HepG2 (cell line): ENCODE results near the gene SPATA12. TPM values are rescaled to one million over a fixed set of nuclear protein-coding genes. Genes with fewer than 3 reads are reported as not detected.

Experiments
- ASH2L ChIP-seq: fragments of 300-600, 200-600 bp; sonication (generic); IDR thresholded peaks from 2 replicates; pipeline ENCODE4 v1.7.0; 2017; ENCODE audit warnings: low read depth, mild to moderate bottlenecking, moderate library complexity, mixed read lengths, low read length; ENCODE audit not compliant: insufficient read length
- BRD4 ChIP-seq: sonication (generic); formaldehyde crosslinking; IDR thresholded peaks from 2 replicates; pipeline ENCODE4 v1.4.0; 2020; ENCODE audit warnings: missing genetic modification reagents
- CBX5 ChIP-seq: sonication (generic); formaldehyde crosslinking; IDR thresholded peaks from 2 replicates; pipeline ENCODE4 v1.4.0; 2020; ENCODE audit warnings: missing genetic modification reagents, borderline replicate concordance
- ELF1 ChIP-seq: sonication (generic); formaldehyde crosslinking; IDR thresholded peaks from 2 replicates; pipeline ENCODE4 v1.4.0; 2020; ENCODE audit warnings: missing genetic modification reagents
- FOXA3 ChIP-seq: IDR thresholded peaks from 2 replicates; pipeline ENCODE4 v1.6.1; 2016; ENCODE audit warnings: missing genetic modification reagents, missing compliant biosample characterization
- HNF1B ChIP-seq: sonication (generic); formaldehyde crosslinking; IDR thresholded peaks from 2 replicates; pipeline ENCODE4 v1.5.1; 2020; ENCODE audit warnings: mild to moderate bottlenecking, moderate library complexity, missing genetic modification reagents
- KDM5A ChIP-seq: fragments of 200-600 bp; sonication (generic); IDR thresholded peaks from 2 replicates; pipeline ENCODE4 v1.7.0; 2018; ENCODE audit warnings: antibody characterized with exemption, mild to moderate bottlenecking, low read length, borderline replicate concordance
- SOX6 ChIP-seq, 2 experiments: fragments of 450-650 bp in 1 of 2; sonication (generic) in 1 of 2; formaldehyde crosslinking in 1 of 2; IDR thresholded peaks; 2 replicates each; pipeline versions ENCODE4 v1.4.0 to v1.6.1; 2017 to 2020; ENCODE audit warnings: antibody characterized with exemption in 1 of 2, mild to moderate bottlenecking in 1 of 2, missing genetic modification reagents in 1 of 2
- SRSF9 ChIP-seq: fragments of 200-400 bp; formaldehyde crosslinking; IDR thresholded peaks from 2 replicates; pipeline ENCODE4 v1.6.1; 2018; ENCODE audit warnings: borderline replicate concordance, mild to moderate bottlenecking, low read depth, low read length; ENCODE audit not compliant: insufficient read depth, poor library complexity, severe bottlenecking
- ZBTB3 ChIP-seq: sonication (generic); formaldehyde crosslinking; IDR thresholded peaks from 2 replicates; pipeline ENCODE4 v1.4.0; 2020; ENCODE audit warnings: low read depth, mild to moderate bottlenecking, moderate library complexity, missing genetic modification reagents, borderline replicate concordance
- ZBTB4 ChIP-seq: sonication (generic); formaldehyde crosslinking; IDR thresholded peaks from 2 replicates; pipeline ENCODE4 v1.4.0; 2020; ENCODE audit warnings: missing genetic modification reagents, mild to moderate bottlenecking, borderline replicate concordance
- ZNF281 ChIP-seq: sonication (generic); formaldehyde crosslinking; IDR thresholded peaks from 2 replicates; pipeline ENCODE4 v1.4.0; 2020; ENCODE audit warnings: missing genetic modification reagents, borderline replicate concordance
- ZNF709 ChIP-seq: sonication (generic); formaldehyde crosslinking; IDR thresholded peaks from 2 replicates; pipeline ENCODE4 v1.5.0; 2020; ENCODE audit warnings: mild to moderate bottlenecking, missing genetic modification reagents
- ZNF777 ChIP-seq: sonication (generic); formaldehyde crosslinking; IDR thresholded peaks from 2 replicates; pipeline ENCODE4 v1.4.0; 2020; ENCODE audit warnings: missing genetic modification reagents
- polyA plus RNA-seq, 8 experiments: library from polyadenylated mRNA; depleted of rRNA in 3 of 8; stranded (reverse) in 7 of 8; unstranded in 1 of 8; fragments of >200 nt; fragmentation: Illumina TruSeq in 4 of 8; extraction: Trizol in 4 of 8; gene quantifications; 2 replicates each; pipeline versions ENCODE4 v1.2.1 to v1.2.3, GENCODE V29; 2011 to 2016; ENCODE audit warnings: low read depth in 4 of 8, missing spikeins in 1 of 8, mixed read lengths in 1 of 8; ENCODE audit not compliant: insufficient read depth in 1 of 8
- total RNA-seq, 5 experiments: library from RNA; depleted of rRNA; stranded (reverse); fragments of >200 nt; fragmentation: Illumina TruSeq; extraction: Trizol; gene quantifications; 2 replicates each; pipeline ENCODE4 v1.2.3, GENCODE V29; 2016; ENCODE audit warnings: low read depth in 1 of 5
- TF ChIP-seq, protein P1 (sequence below): sonication (generic); formaldehyde crosslinking; IDR thresholded peaks from 2 replicates; pipeline ENCODE4 v1.8.0; 2022; ENCODE audit warnings: missing genetic modification reagents, mild to moderate bottlenecking, moderate library complexity, borderline replicate concordance

SPATA12 gene
- total and polyA plus RNA-seq, 2 of the 13 experiments (the other 11 are each of a cell fraction or from before 2014, with no cell fraction given), result 0.09 to 0.25 TPM

GRCh38 chr3:57060089-57060821 lies at the start of gene SPATA12 (continued):
- no peak for TF ChIP-seq ZBTB4 (CRISPR knock-in tag)
- peak; percentile 23; the same call in 1 of the 2 replicates for TF ChIP-seq FOXA3 (CRISPR knock-in tag)
- TF ChIP-seq ZBTB3 (CRISPR knock-in tag), result no peak
- 0 out of 2 replicates have a peak, but pooled peaks have one; percentile 23 for TF ChIP-seq ZNF777 (CRISPR knock-in tag)
- TF ChIP-seq BRD4 (CRISPR knock-in tag), result no peak
- no peak for TF ChIP-seq ZNF709
- TF ChIP-seq, protein P1, sequence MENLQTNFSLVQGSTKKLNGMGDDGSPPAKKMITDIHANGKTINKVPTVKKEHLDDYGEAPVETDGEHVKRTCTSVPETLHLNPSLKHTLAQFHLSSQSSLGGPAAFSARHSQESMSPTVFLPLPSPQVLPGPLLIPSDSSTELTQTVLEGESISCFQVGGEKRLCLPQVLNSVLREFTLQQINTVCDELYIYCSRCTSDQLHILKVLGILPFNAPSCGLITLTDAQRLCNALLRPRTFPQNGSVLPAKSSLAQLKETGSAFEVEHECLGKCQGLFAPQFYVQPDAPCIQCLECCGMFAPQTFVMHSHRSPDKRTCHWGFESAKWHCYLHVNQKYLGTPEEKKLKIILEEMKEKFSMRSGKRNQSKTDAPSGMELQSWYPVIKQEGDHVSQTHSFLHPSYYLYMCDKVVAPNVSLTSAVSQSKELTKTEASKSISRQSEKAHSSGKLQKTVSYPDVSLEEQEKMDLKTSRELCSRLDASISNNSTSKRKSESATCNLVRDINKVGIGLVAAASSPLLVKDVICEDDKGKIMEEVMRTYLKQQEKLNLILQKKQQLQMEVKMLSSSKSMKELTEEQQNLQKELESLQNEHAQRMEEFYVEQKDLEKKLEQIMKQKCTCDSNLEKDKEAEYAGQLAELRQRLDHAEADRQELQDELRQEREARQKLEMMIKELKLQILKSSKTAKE (CRISPR knock-in tag), result no peak
- no peak for TF ChIP-seq ELF1 (CRISPR knock-in tag)
- TF ChIP-seq ASH2L, result peak; percentile 30
- TF ChIP-seq CBX5, result no peak
- peak; percentile 58; the same call in 1 of the 2 replicates for TF ChIP-seq ZNF281
- no peak for TF ChIP-seq SRSF9
- TF ChIP-seq KDM5A, result no peak
- TF ChIP-seq SOX6 (IDR thresholded peaks at IDR 0.05), result no peak
- TF ChIP-seq SOX6 (CRISPR knock-in tag; IDR thresholded peaks at IDR 0.05), result peak; percentile 92
- TF ChIP-seq HNF1B, result peak; percentile 62; the same call in 1 of the 2 replicates
